CD4-positive, alpha-beta T cell treated with Interleukin-4 for 4 hours (primary cell): ENCODE data around the gene RIC8A.
A peak's percentile ranks its signal among the peaks of the same experiment; 100 is the strongest.
"Not testable (repeated sequence)": the region's sequence is repeated elsewhere in the genome, so short reads cannot be mapped to it uniquely, and the experiment has no call there.

Source experiments
- DNase-seq: peaks from one replicate; pipeline ENCODE4 v3.0.0-alpha.2; 2020

Gene RIC8A

GRCh38 chr11:207208-207862, at the start of gene RIC8A, which contains the start of gene BET1L:
Gene RIC8A (plus strand): TSS chr11:207708. CDS start chr11:208855, 1,147 bp downstream.
Gene BET1L (minus strand): TSS chr11:207399. CDS start chr11:207321, 78 bp downstream.
- peak; percentile 99 for DNase-seq

GRCh38 chr11:180242-180641, 27.3 kb upstream of the RIC8A start:
- DNase-seq, result not testable (repeated sequence)

- not testable (repeated sequence) for DNase-seq
These were observed 18.2 kb upstream of the RIC8A start for GRCh38 chr11:189200-189783.

DNA sequence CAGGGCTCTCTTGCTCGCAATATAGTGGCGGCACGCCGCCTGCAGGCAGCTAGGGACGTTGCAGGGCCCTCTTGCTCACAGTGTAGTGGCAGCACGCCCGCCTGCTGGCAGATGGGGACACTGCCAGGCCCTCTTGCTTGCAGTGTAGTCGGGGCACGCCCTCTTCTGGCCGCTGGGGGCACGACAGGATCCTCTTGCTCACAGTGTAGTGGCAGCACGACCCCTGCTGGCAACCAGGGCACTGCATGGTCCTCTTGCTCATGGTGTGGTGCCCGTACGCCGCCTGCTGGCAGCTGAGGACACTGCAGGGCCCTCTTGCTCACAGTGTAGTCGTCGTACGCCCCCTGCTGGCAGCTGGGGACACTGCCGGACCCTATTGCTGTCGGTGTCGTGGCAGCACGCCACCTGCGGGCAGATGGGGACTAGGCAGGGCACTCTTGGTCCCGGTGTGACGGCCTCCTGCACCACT, 17.6 kb upstream of the RIC8A start:
- peak; percentile 24 for DNase-seq

DNA sequence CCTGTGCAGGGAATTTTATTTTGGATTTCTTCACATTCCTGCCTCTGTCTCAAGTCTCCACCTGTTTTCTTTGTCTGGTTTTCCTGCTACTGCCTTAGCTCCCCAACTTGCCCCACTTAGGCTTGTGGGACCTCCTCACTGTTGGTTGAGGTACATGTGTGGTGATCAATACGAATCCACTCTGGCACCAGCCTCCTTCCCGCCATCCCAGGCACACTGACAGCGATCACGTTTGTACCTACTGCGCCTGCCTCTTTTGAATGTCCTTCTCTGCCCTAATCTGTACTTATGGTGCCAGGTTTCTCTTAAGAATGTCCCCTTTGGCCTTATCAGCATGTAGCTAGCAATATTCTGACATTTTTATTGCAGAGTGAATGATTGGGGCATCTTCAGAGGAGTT, 17.0 kb upstream of the RIC8A start:
- not testable (repeated sequence) for DNase-seq

DNA sequence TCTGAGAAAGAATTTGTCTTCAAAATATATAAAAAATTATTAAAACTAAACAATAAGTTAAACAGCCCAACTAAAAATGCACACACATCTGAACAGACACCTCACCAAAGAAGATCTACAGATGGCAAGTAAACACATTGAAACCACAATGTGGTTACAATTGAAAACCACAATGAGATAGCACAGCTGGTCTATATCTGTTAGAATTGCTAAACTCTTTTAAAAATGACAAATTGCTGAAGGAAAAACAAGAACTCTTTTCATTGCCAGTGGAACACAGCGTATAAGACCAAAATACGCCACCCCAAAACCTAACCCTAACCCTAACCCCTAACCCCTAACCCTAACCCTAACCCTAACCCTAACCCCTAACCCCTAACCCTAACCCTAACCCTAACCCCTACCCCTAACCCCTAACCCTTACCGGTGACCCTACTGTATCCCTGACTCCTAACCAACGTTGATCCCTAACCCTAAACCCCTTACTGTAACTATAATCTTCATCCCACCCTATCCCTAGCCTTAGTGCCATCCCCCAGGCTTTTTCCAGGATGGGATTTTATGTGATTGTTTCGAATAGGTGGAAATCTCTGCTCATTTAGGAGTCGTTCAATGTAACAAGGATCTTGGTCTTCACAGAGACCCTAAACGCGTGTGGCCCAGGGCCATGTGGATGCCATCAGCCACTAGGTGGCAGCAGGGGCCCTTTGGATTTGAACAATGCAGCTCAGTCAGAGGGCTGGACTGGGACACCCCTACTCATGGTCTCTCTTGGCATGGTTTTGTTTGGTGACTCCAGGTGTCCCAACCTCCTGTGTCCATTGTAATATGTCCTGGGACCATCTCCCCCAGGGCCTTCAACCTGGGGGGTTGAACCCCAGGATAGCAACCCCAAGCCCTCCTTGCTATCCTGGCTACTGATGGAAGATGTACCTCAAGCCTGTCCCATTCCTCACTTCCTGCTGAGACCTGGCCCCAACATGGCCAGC, 15.7 kb upstream of the RIC8A start:
- DNase-seq, result peak; percentile 35

DNA sequence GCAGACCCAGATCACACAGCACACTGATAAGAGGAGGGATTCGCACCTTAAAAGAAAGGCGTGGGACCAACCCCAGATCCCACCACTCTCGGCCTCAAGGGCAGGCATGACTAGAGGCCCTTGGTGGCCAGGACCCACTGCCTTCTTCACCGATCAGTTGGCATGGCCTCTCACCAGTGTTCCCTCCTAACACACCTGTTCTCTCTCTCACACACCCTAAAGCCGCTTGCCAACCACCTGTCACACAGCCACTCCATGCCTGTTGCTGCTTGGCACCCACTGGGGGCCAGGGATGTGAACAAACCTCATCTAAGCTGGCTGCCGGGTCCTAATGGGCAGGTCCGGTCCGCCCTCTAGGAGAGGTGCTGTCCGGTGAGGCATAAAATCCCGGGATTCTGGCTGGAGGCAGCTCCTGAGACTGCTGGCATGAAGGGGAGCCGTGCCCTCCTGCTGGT, 14.8 kb upstream of the RIC8A start, which contains the start of gene SCGB1C1:
Gene SCGB1C1, plus strand, starts transcription at position 405 of the 455 bp plus-strand sequence. Its CDS starts 22 bp downstream, at position 427.
- not testable (repeated sequence) for DNase-seq

- DNase-seq, result not testable (repeated sequence)
These were observed 14.0 kb upstream of the RIC8A start for GRCh38 chr11:193481-193880.

DNA sequence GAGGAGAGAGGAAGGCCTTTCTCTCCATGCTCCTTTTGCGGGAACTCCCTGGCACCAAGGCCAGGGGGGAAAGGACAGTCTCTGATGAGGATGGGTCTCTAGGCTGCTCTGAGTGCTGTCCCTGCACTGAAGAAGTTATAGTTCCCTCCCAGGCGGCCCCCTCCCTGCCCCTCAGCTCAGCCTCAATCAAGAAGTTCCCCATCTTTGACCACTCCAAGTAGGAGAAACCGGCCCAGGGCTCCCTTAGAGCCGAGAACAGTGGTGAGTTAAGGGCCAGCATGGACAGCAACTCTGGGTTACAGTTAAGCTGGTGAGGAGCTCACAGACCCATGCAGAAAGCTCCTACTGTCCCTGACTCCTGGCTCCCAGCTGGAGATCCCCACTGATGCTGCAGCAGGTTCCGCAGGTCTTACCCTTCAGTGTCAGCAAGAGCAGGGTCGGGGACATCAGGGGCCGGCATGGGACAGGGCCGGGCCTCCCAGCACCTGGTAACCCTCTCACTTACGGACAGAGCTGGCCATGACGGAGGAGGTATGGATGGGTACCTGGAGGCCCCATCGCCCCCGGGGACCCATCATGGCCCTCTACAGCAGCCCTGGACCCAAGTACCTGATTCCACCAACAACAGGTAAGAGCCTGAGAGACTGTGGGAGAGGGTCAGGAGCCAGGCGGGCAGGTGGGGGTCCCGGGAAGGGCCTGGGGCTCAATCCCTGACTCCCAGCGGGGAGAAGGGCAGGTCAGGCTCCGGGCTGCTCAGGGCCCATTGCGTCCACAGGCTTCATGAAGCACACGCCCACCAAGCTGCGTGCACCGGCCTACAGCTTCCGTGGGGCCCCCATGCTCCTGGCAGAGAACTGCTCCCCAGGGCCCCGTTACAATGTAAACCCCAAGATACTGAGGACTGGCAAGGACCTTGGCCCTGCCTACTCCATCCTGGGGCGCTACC, 10.4 kb upstream of the RIC8A start:
- no peak for DNase-seq

DNA sequence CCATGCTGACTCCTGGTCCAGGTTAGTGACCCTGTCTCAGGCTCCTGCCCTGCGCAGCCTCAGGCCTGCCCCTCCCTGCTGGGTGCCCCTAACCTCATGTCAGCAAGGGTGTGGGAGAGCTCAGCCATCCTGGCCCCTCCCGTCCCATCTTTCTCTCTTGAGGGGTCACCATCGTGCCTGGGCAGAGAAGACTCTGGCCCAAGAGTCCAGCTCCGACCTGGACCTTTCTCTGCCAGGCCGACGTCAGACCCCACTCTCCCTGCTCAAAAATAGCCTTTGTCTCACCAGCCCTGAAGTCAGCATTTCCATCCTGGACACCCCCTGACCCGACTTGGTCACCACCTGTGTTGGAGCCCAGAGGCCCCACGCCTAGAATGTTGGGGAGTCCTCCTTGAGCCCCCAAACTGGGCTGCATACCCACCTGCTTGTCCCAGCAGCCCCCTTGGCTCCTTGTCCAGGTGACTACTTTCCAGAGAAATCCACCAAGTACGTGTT, 9.7 kb upstream of the RIC8A start:
- DNase-seq, result no peak

DNA sequence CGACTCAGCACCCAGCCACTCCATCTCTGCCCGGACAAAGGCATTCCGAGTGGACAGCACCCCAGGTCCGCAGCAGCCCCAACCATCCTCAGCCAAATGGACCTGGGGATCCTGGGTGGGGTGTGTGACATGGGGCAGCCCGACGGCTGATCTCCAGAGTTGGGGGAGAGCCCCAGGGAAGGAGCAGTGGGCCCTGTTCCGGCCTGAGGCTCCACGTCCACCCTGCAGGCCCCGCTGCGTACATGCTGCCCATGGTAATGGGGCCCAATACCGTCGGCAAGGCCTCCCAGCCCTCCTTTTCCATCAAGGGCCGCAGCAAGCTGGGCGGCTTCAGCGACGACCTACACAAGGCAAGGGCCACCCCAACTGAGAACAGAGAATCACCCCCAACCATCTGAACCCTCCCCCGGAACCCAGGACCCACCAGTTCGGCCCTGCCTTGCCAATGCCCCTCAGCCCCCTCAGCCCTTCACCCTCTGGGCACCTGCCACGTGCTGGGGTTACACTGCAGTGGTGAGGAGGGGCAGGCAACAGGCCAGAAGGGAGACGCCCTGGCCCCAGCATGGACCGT, 9.2 kb upstream of the RIC8A start:
- no peak for DNase-seq

DNA sequence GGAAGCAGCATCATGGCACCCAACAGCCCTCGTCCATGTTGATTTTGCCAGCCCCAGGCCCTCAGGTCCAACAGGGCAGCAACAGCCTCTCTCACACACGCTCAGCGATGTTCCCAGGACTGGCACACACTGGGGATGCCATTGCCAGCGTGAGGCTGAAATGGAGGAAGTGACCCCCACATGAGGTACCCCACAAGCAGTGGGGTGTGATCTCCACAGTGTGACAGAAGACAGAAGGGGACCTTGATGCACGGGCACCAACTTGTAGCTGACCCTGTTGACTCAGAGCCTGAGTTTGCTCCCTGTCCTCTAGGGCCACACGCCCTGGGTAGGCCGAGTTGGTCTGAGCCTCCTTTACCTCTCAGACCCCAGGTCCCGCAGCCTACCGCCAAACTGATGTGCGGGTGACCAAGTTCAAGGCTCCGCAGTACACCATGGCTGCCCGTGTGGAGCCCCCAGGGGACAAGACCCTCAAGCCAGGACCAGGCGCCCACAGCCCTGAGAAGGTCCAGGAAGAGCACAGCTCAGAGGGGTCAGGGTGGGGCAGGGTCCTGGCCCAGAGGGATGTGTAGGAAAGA, 8.4 kb upstream of the RIC8A start:
- no peak for DNase-seq

- DNase-seq, result no peak
These were observed 7.7 kb upstream of the RIC8A start for GRCh38 chr11:199782-200181.

GRCh38 chr11:200224-201003, 7.1 kb upstream of the RIC8A start:
- no peak for DNase-seq

DNA sequence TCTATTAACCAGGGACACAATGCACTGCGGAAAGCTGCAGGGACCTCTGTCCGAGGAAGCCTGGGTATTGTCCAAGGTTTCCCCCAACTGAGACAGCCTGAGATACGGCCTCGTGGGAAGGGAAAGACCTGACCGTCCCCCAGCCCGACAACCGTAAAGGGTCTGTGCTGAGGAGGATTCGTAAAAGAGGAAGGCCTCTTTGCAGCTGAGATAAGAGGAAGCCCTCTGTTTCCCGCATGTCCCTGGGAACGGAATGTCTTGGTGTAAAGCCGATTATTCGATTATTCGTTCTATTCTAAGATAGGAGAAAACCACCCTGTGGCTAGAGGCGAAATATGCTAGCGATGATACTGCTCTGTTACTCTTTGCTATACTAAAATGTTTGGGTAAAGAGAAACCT, 5.5 kb upstream of the RIC8A start:
- no peak for DNase-seq

- DNase-seq, result no peak
These were observed 5.0 kb upstream of the RIC8A start for GRCh38 chr11:202490-202889.

DNA sequence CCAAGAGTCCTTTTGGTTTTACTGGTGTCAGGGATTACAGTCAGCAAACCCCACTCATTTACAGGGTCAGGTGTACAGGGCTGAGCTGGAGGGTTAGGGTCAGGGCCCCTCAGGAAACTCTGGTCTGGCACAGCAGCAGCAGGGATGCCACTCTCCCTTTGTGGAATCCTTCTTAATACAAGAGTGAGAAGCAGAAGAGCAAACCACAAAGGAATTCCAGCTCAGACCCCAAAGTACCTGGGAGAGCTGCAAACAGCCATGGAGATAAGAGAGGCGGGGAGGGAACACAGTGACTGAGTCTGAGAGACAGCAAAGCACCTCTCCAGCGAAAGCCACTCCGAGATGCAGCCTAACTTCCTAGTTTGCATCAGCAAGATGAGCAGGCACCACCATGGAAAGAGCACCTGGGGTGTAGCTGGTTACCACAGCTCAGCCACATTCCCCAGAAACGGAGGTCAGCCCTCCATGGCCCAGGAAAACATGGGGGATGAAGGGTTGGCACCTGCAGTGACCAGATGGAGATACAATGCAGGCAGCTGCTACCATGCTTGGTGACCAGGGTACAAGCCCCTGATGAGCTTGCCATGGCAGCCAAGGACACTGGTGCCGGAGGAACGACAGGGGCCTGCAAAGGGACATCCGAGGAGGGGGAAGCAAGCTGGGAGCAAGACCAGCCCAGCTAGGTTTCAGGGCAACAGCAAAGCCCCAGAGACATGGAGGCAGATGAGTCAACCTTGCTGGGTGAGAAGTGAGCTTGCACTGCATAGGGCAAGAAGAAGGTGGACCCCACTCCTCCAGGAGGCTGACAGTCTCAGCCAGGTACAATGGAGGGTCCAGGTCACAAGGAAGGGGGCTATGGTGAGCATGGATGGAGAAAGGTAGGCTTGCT, 4.2 kb upstream of the RIC8A start:
- DNase-seq, result no peak

DNA sequence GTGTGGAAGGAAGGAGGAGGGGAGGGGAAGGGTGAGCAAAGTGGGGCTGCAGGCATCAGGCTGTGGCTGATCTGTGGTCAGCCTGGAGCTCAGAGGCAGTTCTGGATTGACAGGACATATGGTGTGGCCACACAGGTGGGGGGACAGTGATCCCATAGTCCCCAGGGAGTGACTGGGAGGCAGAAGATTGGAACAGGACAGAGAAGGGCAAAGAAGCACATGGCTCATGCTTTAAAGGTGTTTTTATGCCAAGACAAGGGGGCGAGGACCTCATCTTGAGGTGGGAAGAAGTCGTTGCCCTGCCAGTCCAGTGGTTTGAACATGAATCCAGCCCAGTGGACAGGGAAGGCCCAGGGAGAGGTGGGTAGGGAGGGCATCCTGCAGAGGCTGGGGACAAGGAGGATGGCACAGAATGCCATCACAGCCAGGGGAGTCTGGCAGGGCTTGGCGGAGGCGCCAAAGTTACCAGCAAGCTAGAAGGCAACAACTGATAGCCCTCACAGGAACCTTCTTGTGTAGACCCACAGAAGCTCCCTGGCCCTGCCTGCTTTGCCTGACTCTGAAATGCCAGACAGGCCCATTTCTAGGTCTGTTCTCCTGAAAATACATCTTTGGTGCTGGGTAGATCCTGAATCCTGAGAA, 3.4 kb upstream of the RIC8A start:
- DNase-seq, result no peak
